RWPE1 (cell line): ENCODE measurements around the gene SIK3.

Experiments used
- CTCF ChIA-PET: fragments of 350-600 bp; sonication (Branson Sonifier 250); formaldehyde crosslinking; extraction: SDS; loops from one replicate; lab custom pipeline; 2021; lab: Yijun Ruan, JAX
- POLR2A ChIA-PET: fragments of 400-600 bp; formaldehyde crosslinking; extraction: SDS; loops from one replicate; lab custom pipeline; 2020; ENCODE audit warnings: antibody characterized with exemption; ENCODE audit not compliant: low non-redundant PET; lab: Yijun Ruan, JAX
- DNase-seq: peaks from one replicate; pipeline ENCODE4 v3.0.0; 2012; ENCODE audit warnings: low spot score
- H3K27ac ChIP-seq: fragments of 450-650 bp; 2 replicates; pipeline ENCODE4 v1.5.1; 2017
- TF ChIP-seq, protein P1 (sequence below): fragments of 450-650 bp; conservative IDR thresholded peaks from 2 replicates; pipeline ENCODE4 v1.5.1; 2017; ENCODE audit warnings: low read depth, mild to moderate bottlenecking

Gene SIK3

DNA sequence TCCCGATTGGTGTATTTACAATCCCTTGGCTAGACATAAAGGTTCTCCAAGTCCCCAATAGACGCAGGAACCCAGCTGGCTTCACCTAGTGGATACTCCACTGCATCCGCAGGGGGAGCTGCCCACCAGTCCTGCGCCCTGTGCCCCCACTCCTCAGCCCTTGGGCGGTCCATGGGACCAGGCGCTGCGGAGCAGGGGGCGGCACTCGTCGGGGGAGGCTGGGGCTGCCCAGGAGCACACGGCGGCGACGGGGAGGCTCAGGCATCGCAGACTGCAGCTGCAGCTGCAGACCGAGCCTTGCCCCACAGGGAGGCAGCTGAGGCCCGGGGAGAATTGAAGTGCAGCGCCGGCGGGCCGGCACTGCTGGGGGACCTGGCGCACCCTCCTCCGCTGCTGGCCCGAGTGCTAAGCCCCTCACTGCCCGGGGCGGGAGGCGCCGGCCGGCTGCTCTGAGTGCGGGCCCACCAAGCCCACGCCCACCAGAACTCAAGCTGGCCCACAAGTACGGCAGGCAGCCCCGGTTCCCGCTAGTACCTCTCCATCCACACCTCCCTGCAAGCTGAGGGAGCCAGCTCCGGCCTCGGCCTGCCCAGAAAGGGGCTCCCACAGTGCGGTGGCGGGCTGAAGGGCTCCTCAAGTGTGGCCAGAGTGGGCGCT lies 12.2 kb upstream of the SIK3 start:
- no peak overlapping the region for H3K27ac ChIP-seq
- ChIA-PET CTCF (no interaction called here), POLR2A (interaction anchor here (0.6 kb wide), 2 partner anchors 79 to 116 kb away, joined by 4 read pairs; no protein-coding TSS in a partner anchor)
- no peak for DNase-seq
- TF ChIP-seq, protein P1, sequence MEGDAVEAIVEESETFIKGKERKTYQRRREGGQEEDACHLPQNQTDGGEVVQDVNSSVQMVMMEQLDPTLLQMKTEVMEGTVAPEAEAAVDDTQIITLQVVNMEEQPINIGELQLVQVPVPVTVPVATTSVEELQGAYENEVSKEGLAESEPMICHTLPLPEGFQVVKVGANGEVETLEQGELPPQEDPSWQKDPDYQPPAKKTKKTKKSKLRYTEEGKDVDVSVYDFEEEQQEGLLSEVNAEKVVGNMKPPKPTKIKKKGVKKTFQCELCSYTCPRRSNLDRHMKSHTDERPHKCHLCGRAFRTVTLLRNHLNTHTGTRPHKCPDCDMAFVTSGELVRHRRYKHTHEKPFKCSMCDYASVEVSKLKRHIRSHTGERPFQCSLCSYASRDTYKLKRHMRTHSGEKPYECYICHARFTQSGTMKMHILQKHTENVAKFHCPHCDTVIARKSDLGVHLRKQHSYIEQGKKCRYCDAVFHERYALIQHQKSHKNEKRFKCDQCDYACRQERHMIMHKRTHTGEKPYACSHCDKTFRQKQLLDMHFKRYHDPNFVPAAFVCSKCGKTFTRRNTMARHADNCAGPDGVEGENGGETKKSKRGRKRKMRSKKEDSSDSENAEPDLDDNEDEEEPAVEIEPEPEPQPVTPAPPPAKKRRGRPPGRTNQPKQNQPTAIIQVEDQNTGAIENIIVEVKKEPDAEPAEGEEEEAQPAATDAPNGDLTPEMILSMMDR = no peak

DNA sequence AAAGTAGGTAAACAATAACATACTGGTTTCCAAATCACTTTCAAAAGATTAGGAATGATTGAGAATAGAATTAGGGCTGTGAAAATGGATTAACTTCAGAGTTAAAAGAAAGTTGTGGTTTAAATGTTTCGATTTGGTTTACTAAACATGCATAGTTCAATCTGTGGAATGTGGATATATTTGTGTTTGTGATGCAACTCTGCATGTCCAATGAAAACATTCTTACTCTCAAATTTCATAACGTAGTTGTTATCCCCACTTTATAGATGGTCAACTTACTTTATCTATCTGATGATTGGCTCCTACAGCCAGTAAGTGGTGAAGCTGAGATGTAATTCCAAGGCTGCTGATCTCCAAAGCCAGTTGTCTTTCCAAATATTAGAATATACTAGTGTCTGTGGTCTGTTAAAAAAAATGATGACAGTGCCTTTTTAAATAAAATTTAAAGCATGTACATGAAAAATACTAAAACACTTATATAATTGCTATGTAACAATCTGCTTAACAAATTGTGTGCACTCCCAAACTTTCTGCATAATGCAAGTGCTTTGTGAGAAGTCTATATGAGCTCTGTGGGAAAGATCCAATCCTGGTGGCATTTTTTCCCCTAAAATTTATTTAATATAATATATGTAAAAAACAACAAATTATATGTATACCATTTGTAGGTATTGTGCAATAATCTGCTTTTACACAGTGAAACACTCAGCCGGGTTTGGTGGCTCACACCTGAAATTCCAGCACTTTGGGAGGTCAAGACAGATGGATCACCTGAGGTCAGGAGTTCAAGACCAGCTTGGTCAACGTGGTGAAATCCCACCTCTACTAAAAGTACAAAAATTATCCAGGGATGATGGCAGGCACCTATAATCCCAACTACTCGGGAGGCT lies 9.7 kb upstream of the SIK3 start:
- ChIA-PET POLR2A (interaction anchor here (0.7 kb wide), 1 partner anchor 37 kb away, joined by 3 read pairs; no protein-coding TSS in a partner anchor), CTCF (interaction anchor here (0.7 kb wide), 1 partner anchor 208 kb away, joined by 3 read pairs; no protein-coding TSS in a partner anchor)
- TF ChIP-seq, protein P1 = no peak
- H3K27ac ChIP-seq = peak overlapping the region; percentile 50
- DNase-seq = no peak

DNA sequence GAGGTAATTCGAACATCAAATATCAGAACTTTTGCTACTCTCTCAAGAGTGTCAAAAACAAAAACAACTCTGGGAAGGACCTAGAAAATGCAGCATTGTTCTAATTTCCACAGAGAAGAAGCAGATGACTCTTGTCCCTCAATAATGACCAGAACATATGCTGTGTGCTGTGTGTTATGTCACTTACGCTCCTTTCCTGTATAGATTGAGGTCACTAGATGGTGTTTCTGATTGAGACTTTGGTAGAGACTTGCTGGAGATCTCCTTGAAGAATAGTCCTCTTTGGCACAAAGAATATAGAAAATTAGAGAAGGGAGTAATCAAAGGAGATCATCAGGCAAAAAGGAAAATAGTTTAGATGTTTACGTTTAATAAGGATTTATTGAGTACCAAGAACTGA lies 2.3 kb upstream of the SIK3 start:
- POLR2A ChIA-PET = no interaction called here
- TF ChIP-seq, protein P1 = no peak
- DNase-seq = no peak
- CTCF ChIA-PET = interaction anchor here (0.6 kb wide), 1 partner anchor 365 kb away, joined by 3 read pairs; no protein-coding TSS in a partner anchor
- H3K27ac ChIP-seq = no peak overlapping the region

DNA sequence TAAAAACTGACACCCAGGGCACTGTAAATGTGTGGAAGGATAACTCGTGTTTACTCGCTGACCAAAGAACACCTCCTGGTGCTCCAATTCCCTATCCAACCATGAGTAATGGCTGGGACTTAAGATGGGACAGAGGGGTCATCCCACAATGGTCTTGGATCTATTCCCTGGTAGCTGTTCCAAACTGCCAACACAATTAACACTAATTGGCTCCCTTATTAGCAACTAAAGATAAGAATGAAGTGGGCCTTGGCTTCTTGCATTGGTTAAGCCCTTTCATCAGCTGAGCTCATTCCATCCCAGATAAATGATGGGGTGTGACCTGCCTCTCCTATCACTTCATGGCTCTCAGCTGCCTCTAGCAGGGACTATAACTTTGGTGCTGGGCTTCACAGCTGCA lies 1.5 kb upstream of the SIK3 start:
- ChIA-PET CTCF (no interaction called here), POLR2A (no interaction called here)
- TF ChIP-seq, protein P1 = no peak
- no peak overlapping the region for H3K27ac ChIP-seq
- no peak for DNase-seq

DNA sequence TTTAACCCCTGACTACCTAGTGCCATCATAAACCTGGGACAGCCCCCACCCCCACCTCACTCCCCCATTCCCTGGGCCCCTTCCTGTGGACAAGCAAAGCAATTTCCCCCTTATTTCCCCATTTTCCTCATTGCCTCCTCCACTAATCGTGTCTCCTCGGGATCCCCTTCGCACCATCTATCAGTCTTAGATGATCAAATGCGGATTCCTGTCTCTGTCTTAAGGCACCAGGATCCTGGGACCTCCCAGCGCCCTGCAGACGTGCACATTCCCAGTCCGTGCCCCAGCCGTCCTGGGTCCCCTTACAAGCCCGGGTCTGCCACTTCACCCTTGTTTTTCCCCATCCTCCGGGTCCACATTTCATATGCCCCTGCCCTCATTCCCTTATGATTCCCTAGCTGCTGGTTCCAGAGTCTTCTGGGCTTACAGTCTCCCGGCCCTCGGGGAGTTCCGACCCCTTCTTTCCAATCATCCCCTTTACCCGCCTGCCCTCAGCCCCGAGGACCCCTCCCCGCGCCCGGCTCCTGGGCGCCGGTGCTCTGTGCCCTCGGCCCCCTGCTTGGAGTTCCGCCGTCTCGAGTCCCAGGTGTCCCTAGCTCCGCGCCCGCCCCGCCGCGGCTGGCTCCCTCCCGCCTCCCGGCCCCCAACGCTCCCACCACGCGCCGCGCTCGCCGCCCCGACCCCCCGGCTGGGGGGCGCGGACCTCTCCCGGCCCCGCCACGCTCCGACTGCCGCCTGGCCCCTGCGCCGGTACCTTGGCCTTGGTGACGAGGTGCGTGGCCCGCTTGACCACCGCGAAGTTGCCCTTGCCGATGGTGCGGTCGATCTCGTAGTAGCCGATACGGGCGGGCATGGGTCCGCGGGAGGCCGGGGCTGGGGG lies 599 bp downstream of the SIK3 start:
- TF ChIP-seq, protein P1 = no peak
- peak; percentile 36 for DNase-seq

More for the DNA sequence above, 599 bp downstream of the SIK3 start:
- peak overlapping the region; percentile 92 for H3K27ac ChIP-seq
- ChIA-PET POLR2A (interaction anchor here (0.6 kb wide), 1 partner anchor 81 kb away, joined by 3 read pairs; no protein-coding TSS in a partner anchor), CTCF (interaction anchor here (0.6 to 0.7 kb wide), 2 partner anchors 69 to 70 kb away, joined by 4 to 6 read pairs; no protein-coding TSS in a partner anchor)
